RCC 7860 (cell line): ENCODE data around the gene AZIN2.
"Not testable (repeated sequence)": the region's sequence is repeated elsewhere in the genome, so short reads cannot be mapped to it uniquely, and the experiment has no call there.

Source experiments
- DNase-seq: peaks from one replicate; pipeline ENCODE4 v3.0.0-alpha.2; 2015; ENCODE audit warnings: low spot score
- FAIRE-seq: peaks from 2 replicates; lab custom pipeline; 2012; peaks lifted over from hg19 to GRCh38; lab: Jason Lieb, UNC

AZIN2 gene

DNA sequence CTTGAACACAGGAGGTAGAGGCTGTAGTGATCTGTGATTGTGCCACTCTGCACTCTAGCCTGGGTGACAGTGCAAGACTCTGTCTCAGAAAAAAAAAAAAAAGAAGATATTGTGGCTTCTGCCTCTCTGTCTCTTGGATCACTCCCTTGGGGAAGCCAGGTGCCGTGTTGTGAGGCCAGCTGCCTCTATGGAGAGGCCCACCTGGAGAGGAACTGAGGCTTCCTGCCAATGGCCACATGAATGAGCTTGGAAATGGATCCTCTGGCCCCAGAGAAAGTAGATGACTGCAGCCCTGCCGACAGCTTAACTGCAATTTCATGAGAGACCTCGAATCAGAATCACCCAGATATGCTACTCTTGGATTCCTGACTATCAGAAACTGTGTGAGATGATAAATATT, 24.5 kb upstream of the AZIN2 start:
- DNase-seq (no peak), FAIRE-seq (no peak)

DNA sequence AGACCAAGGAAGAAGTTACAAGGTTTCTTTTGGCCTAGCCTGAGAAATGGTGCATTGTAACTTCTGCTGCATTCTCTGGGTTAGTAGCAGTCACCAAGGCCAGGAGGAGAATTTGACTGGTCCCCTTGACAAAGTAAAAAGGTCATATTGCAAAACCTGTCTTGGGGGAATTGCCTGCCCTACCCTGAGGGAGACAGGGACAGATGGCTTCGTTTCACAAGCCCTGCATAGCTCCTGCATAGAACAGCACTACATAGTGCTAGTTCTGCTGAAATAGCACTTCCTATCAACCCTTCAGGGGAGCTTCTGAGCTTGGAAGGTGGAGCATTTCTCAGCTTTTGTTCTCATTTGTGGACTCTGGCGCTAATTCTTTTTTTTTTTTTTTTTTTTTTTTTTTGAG, 23.9 kb upstream of the AZIN2 start:
- DNase-seq (no peak), FAIRE-seq (no peak)

DNA sequence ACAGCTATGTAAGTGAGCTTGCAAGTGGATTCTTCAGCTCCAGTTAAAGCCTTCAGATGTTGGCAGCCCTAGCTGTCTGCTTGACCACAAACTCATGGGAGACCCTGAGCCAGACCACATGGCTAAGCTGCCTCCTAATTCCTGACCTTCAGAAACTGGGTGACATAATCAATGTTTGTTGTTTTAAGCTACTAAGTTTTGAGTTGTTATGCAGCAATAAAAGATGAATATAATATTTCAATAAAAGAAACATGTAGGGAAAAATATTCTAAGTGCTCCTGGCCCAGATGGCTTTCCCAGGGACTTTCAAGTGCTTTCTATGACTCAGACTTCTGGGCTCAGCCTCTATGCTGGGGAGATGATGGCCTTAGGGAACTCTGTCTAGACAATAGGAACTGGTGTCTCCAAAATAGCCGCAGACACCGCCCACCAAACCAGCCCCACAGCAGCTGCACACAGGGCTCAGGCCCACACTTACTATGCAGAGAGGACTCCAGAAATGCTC, 20.3 kb upstream of the AZIN2 start:
- DNase-seq (no peak), FAIRE-seq (no peak)

DNA sequence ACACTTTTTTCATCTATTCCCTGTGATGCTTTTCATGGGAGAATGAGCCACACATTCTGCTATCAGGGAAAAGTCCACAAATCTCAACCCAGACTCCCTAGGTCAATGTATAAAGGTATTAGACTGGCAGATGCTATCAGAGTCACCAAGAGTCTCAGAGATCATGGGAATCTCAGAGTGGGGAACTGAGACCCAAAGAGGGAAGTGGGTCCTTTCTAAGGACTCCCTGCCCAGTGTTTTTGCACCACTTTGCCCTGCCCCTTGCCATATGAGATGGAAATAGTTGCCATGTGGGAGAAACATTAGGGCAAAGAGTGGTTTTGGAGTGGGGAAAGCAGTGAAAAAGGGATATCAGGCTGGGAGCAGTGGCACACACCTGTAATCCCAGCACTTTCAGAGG, 19.1 kb upstream of the AZIN2 start:
- DNase-seq (no peak), FAIRE-seq (no peak)

DNA sequence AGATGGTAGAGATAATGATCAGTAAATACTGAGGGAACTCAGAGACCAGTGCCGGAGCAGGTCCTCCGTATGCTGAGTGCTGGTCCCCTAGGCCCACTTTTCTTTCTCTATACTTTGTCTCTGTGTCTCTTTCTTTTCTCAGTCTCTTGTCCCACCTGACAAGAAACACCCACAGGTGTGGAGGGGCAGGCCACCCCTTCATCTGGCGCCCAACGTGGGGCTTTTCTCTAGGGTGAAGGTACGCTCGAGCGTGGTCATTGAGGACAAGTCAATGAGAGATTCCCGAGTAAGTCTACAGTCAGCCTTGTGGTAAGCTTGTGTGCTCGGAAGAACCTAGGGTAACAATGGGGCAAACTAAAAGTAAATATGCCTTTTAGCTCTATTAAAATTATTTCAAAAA, 16.7 kb upstream of the AZIN2 start:
- not testable (repeated sequence) for FAIRE-seq, DNase-seq

DNA sequence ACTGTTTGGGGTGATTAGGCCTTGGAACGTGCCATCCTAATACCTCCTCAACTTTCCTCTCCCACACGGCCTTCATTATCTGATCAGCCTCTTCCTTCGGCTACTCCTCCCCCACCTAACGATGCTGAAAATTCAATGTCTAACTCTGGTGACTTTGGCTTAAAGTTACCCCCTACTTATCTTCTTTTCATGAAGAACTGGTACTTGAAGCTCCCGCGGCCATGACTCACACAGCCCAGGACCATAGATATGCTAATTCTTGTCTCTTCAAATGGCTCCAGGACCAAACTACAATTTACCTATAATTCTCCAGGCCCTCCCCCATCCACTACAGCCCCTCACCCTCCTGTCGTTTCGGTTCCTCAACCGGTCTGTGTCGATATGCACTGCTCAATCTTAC, 15.7 kb upstream of the AZIN2 start:
- FAIRE-seq: no peak
- no peak for DNase-seq

DNA sequence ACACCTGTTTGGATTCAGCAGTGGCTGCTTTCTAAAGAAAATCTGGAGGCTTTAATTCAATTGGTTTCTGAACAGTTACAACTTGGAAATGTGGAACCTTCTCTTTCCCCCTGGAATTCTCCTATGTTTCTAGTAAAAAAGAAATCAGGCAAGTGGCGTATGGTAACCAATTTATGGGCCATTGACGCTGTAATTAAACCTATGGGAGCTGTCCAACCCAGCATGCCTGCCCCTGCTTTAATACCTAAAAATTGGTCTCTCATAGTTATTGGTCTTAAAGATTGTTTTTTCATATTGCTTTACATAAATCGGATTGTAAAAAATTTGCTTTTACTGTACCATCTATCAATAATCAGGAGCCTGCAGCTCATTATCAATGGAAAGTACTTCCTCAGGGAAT, 14.5 kb upstream of the AZIN2 start:
- DNase-seq, FAIRE-seq: not testable (repeated sequence)

DNA sequence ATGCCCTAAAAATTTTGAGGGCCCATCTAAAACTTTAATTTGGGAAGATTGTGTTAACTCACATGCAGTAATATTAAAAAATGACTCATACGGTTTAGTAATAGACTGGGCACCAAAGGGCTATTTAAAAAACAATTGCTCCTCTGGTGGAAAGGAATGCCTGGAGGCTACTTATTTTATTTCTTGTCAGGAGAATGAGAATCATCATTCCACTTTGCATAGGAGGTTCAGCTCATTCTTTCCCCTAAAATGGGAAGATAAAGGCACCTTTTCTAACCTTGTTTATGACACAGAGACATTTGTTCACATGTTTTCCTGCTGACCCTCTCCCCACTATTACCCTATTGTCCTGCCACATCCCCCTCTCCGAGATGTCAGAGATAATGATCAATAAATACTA, 12.8 kb upstream of the AZIN2 start:
- not testable (repeated sequence) for DNase-seq, FAIRE-seq

DNA sequence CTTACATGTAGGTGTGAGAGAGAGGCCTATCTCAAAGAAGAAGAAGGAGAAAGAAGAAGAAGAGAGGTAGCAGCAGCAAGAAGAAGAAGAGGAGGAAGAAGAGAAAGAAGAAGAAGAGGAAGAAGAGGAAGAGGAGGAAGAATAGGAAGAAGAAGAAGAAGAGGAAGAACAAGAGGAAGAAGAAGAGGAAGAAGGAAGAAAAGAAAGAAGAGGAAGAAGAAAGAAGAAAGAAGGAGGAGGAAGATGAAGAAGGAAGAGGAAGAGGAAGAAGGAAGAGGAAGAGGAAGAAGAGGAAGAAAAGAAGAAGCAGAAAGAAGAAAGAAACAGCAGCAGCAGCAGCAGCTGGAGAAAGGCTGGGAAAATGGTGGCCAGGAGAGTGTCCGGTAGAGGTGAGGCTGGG, 10.3 kb upstream of the AZIN2 start:
- FAIRE-seq (no peak), DNase-seq (no peak)

DNA sequence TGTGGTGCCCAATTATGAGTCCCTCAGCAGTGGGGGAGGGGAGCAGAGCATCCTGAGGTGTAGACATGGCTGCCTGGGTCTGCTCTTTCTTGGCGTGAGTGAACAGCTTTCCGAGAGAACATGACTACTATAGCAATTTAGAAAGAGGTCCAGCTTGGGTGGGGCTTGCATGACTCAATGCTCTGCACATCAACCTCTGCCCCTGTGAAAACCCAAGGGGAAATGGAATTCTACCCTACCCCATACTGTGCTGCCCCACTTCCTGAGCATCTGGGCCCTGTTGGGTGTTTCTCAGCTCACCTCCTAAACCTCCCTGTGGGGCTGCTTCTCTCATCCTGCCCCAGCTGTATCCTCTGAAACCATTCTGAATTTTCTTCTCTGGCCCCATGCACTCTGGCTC, 8.2 kb upstream of the AZIN2 start:
- DNase-seq: no peak
- no peak for FAIRE-seq

DNA sequence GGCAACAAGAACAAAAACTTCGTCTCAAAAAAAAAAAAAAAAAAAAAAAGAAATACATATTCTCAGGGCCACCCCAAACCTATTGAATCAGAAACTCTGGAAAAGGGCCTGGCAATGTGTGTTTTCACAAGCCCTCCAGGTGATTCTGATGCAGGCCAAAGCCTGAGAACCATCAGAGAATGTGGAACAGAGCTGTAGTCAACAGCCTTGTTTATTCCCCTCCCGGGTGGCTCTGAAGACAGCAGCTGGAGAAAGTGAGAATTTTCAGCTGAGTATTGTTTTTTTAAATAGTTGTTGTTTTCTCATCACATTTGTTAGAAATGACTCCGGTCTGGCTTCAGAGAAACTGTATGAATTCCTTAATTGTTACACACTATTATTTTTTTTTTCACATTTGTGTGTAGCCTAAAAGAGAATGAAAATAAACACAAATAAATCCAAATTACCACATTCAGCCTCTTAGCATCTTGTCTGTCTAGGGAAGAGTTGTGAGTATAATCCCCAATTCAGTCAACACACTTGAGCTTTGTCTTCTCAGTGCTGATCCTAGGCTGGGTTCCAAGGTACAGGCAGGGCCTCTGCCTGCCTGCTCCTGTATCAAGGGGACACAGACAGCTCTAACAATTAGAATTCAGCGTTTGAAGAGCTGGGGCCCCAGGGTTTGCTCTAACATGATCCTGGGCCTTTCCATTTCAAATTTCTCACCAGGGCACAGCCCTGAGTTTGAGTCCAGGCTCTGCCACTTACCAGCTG, 6.6 kb upstream of the AZIN2 start:
- DNase-seq (no peak), FAIRE-seq (no peak)

DNA sequence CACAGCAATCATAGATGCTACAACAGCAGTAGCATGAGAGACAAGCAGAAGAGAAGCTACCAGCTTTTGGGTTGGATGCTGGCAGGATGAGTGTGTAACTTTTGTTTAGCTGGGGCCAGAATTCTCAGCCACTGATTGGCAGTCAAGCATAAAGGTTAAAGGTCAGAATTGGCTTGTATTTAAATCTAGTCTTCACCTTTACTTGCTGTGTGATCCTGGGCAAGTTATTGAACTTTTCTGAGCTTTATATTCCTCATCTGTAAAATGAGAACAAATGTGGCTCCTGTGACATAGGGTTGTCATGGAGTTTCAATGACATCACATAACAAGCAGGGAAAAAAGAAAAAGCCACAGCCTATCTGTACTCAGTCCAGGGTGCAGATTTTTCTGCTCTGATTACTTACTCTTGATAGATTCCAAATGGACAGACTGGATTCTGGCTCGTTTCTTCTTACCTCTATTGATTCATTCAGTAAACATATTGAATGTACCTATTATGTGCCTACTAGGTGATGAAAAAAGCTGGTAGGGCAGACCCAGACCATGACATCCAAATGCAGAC, 2.8 kb upstream of the AZIN2 start:
- no peak for DNase-seq
- FAIRE-seq: no peak

DNA sequence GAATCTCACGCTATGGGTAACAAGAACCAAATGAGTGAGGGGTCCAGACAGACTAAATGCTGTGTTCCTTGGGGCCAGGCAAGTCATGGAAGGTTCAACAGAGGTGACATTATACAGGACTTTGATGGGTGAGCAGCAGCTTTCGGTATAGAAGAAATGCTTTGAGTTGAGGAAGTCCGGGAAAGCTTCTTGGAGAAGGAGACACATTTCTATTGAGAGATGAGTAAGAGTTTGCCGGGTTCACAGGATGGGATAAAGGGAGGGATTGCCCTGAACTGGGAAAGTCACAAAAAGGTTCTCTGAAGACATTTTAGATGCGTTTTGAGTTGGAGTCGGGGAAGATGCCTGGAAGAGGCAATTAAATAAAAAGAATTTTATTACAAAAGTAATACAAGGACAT, 580 bp upstream of the AZIN2 start:
- FAIRE-seq (no peak), DNase-seq (no peak)

DNA sequence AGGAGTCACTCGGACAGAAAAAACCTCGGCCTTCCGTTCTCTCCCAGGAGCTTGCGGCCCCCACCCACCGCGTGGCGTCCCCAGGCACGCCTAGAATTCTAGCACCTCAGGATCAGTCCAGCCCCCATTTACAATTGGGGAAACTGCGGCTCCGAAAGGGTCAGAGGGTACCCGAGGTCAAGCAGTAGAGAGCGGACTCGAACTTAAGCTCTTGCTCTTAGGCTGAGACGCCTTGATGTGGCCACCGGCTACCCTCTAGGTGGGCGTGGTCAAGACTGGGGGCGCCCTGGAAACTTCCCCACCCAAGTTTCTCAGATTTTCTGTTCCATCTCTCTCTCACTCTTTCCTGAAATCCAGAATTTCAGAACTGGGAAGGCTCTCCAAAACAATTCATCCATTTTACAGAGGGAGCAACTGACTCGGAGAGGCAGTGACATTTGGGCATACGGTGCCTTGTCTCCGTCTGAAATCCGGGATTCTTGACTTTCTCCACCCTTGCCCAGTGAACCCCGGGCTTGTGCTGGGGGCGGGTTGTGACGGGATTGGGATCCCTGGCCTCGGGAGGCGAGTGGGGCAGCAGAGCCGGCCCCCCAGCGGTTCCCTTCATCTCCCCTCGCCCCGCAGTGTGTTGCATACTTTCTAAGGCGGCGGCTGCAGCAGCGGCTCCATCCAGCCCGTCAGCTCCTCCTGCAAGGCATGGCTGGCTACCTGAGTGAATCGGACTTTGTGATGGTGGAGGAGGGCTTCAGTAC, 777 bp downstream of the AZIN2 start:
- FAIRE-seq (no peak), DNase-seq (no peak)

DNA sequence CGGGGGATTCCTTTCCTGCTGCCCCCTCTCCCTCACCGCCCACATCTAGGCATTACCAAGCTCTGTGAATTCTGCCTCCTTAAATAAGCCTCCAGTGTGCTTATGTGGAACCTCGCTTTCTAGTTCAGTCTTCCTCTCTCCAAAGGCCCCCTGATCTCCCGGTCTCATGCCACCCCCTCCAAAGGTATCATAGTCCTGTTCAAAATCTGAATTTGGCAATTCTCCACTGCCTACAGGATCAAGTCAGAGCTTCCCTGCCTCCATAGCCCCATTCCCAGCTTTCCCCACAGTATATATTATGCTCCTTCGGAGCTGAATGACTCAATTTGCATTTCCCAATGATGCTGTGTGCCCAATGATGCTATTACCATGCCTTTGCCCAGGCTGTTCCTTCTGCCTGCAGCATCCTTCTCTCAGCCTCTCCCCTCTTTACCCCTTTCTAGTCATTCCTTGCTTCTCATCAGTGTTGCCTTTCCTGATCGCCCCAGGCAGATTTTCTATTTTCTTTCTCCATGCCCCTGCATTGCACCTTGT, 1.7 kb downstream of the AZIN2 start:
- DNase-seq (no peak), FAIRE-seq (no peak)

DNA sequence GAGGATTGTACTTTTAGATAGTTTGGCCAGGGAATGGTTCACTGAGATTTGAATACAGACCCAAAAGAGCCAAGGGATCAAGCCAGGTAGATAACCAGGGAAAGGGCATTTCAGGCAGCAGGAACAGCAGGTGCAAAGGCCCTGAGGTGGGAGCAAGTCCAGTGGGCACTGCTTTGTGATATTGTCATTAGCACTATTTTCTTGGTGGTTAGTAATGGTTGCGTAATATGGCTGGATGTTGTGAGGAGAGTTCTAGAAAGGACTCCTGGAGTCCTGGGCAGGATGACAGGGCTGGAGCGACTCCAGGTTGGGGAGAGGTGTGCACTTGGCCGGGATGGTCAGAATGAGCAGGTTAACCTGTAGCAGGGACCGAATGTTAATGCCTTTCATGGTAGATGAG, 4.4 kb downstream of the AZIN2 start:
- FAIRE-seq (no peak), DNase-seq (no peak)

DNA sequence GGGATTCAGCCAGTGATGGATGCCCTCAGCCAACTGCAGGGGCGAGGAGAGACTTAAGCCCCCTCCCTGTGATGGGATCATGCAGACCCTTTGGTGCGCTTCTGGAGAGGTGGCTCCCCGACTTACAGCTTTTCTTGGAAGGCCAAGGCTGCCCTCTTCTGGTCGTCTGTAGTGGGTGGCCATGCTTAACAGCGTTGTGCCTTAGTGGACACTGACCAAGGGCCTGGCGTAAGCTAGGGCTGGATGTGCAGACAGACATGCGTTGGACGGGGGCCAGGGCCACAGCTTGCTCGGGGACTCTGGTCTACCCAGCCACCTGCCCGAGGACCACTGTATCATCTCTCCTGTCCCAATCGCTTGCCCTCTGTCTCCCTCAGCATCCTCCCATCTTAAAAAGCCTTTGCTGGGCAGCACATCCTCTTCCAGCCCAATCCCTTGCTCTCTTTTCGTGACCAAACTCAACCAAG, 5.5 kb downstream of the AZIN2 start:
- DNase-seq (peak; percentile 20), FAIRE-seq (no peak)

DNA sequence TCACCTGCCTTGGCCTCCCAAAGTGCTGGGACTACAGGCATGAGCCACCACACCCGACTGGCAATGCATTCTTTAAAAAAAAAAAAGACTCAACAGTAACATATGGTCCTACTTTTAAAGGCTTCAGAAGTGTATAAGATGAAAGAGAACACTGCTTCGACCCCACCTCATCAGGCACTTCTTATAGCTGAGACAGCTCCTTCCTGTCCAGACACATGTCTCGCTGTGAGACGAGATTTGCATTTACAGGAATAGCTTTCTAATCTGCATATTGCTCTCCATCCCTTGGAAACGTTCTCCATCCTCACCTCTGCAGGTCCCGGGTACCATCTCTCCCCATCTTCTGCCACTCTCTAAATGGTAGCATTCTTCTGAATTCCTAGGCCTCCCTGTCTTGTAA, 6.7 kb downstream of the AZIN2 start:
- DNase-seq (no peak), FAIRE-seq (no peak)

DNA sequence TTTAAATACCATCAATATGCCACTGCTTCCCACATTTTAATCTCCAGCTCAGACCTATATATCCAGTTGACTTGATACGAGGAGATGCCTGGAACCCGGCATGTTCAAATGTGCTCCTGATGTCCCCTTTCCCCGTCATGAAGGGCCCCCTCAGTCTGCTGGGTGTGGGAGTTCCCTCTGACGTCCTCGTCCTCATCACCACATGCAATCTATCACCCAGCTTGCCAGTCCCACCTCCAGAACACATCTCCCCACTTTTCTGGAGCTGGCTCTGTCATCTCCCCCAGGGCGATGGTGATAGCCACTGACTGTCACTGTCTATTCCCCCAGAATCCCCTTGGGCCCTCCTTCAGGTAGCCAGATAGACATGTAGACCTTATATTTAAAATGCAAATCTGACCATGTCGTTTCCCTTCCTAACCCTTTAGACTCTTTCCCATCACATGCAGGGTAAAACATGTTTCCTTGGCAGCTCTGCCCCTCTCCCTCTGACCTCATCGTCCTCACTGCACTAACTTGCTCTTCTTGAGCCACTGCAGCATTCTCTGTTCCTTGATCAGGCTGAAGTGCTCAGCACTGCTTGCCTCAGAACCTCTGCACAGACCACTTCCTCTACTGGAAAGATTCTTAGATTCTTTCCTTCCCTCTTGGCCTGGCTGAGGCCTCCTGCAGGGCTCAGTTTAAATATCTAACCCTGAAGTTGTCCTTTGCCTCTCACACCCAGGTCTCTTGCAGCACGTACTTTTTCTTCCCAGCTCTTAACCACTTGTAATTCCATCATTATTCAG, 7.4 kb downstream of the AZIN2 start:
- no peak for FAIRE-seq
- DNase-seq: no peak

DNA sequence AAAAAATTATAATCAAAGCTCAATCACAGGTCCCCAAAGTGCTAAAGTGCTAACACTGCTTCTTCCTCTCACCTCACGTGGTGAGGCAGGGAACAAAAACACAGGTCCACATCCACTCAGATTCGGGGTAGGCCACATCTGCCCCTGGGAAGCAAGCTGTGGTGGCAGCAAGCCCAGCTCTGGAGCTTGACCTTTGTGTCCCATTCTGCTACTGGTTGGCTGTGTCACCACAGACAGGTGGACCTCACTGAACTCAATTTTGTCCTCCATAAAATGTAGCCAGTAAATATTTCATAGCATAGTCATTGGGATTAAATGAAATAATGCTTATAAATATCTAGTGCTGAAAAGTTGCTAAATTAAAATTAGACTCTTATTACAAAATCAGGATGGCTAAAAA, 8.5 kb downstream of the AZIN2 start:
- FAIRE-seq (no peak), DNase-seq (no peak)

DNA sequence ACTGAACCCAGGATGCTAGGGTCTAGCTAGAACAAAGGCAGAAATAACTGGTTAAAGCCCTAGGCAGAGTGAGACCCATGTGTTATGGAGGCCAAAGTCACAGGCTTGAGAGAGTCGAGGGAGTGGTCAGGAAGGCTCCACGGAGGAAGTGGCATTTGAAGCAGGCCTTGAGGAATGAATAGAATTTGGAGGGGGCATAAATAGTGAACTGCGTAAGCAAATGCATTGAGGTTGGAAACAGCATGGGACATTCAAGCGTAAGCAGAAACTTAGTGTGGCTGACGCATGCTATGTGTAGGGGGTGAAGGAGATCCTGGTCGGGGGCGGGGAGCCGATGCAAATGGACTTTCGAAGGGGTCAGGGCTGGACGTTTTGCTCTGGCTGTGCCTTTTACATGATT, 11.5 kb downstream of the AZIN2 start:
- no peak for DNase-seq
- FAIRE-seq: no peak
